Cardiac fibroblast (primary cell): Measurements from ENCODE around the gene MICAL3.
"Not testable (repeated sequence)": the region's sequence is repeated elsewhere in the genome, so short reads cannot be mapped to it uniquely, and the experiment has no call there.

ENCODE experiments used
- DNase-seq, 2 donors: peaks; one replicate each; pipeline versions ENCODE4 v3.0.0 to v3.0.0-alpha.2; 2010; ENCODE audit warnings: low read depth in 2 of 2
- H3K4me3 ChIP-seq, 2 donors: replicated peaks in 1 of 2; 1 replicate in 1 of 2; 2 replicates in 1 of 2; pipeline ENCODE4 v1.5.1; 2011; ENCODE audit warnings: low read depth in 2 of 2, low read length in 2 of 2, mild to moderate bottlenecking in 2 of 2, moderate library complexity in 1 of 2
- CTCF ChIP-seq: IDR thresholded peaks from one replicate; pipeline ENCODE4 v1.5.1; 2011; ENCODE audit warnings: low read depth, mild to moderate bottlenecking, low read length, inconsistent platforms

Gene MICAL3

GRCh38 chr22:17990942-17991341 is 33.4 kb downstream of the MICAL3 start:
- DNase-seq = no peak
- TF ChIP-seq CTCF = no peak
- no peak overlapping the region for H3K4me3 ChIP-seq

- no peak overlapping the region for H3K4me3 ChIP-seq
- TF ChIP-seq CTCF = no peak
- DNase-seq = no peak
Observed at GRCh38 chr22:17990147-17990546, 34.2 kb downstream of the MICAL3 start.

- no peak for DNase-seq
- no peak overlapping the region for H3K4me3 ChIP-seq
- TF ChIP-seq CTCF = no peak
Observed at GRCh38 chr22:17988800-17989513, 35.4 kb downstream of the MICAL3 start.

GRCh38 chr22:17985606-17986005 is 38.8 kb downstream of the MICAL3 start:
- no peak overlapping the region for H3K4me3 ChIP-seq
- no peak for DNase-seq
- no peak for TF ChIP-seq CTCF

GRCh38 chr22:17985071-17985470 is 39.3 kb downstream of the MICAL3 start:
- not testable (repeated sequence) for H3K4me3 ChIP-seq, DNase-seq

- no peak for DNase-seq
Observed at GRCh38 chr22:17984114-17984513, 40.2 kb downstream of the MICAL3 start.

More at GRCh38 chr22:17984114-17984513, 40.2 kb downstream of the MICAL3 start:
- no peak for TF ChIP-seq CTCF
- H3K4me3 ChIP-seq = no peak overlapping the region
